HEK293 (cell line): ENCODE data around the gene ZNF845.

ENCODE experiments used
- CTCF ChIA-PET: fragments of 350-600 bp; formaldehyde crosslinking; extraction: SDS; loops from one replicate; lab custom pipeline; 2021; ENCODE audit warnings: antibody characterized with exemption; lab: Yijun Ruan, JAX
- POLR2A ChIA-PET: fragments of 300-600 bp; formaldehyde crosslinking; extraction: SDS; loops from one replicate; lab custom pipeline; 2020; ENCODE audit warnings: antibody characterized with exemption, inconsistent platforms; lab: Yijun Ruan, JAX
- H3K27ac ChIP-seq: fragments of 200-500 bp; sonication (Bioruptor generic); 2 replicates; pipeline ENCODE4 v1.5.1; 2014; ENCODE audit warnings: low read depth, low read length, control low read depth, inconsistent platforms; ENCODE audit errors: extremely low read depth
- H3K36me3 ChIP-seq, 2 experiments: fragments of 200-500 bp in 1 of 2; sonication (Bioruptor generic) in 1 of 2; 1 replicate in 1 of 2; 2 replicates in 1 of 2; pipeline ENCODE4 v1.5.1; 2014 to 2017; ENCODE audit warnings: inconsistent platforms in 2 of 2, low read length in 2 of 2; ENCODE audit not compliant: control insufficient read depth in 2 of 2, insufficient read depth in 1 of 2
- H3K4me1 ChIP-seq: fragments of 200-500 bp; sonication (Bioruptor generic); 2 replicates; pipeline ENCODE4 v1.5.1; 2014; ENCODE audit warnings: mild to moderate bottlenecking, low read length, inconsistent platforms; ENCODE audit not compliant: control insufficient read depth, insufficient read depth
- H3K4me3 ChIP-seq: 2 replicates; pipeline ENCODE4 v1.5.1; 2011; ENCODE audit warnings: low read depth, mild to moderate bottlenecking, control low read depth, low read length, moderate library complexity
- H3K9me3 ChIP-seq: fragments of 200-500 bp; sonication (Bioruptor generic); 2 replicates; pipeline ENCODE4 v1.5.1; 2014; ENCODE audit warnings: low read depth, low read length, inconsistent platforms; ENCODE audit not compliant: control insufficient read depth, insufficient read depth
- PRDM1 ChIP-seq: fragments of 450-650 bp; formaldehyde crosslinking; IDR thresholded peaks from 2 replicates; pipeline ENCODE4; 2016; ENCODE audit warnings: missing biosample characterization, missing genetic modification characterization
- SP2 ChIP-seq: fragments of 450-650 bp; formaldehyde crosslinking; IDR thresholded peaks from 2 replicates; pipeline ENCODE4 v1.5.1; 2016; ENCODE audit warnings: missing biosample characterization, missing genetic modification characterization
- ZNF133 ChIP-seq: fragments of 450-650 bp; formaldehyde crosslinking; IDR thresholded peaks from 2 replicates; pipeline ENCODE4 v1.5.1; 2016; ENCODE audit warnings: missing biosample characterization, missing genetic modification characterization
- ZNF140 ChIP-seq: fragments of 450-650 bp; formaldehyde crosslinking; IDR thresholded peaks from 2 replicates; pipeline ENCODE4 v1.5.1; 2016; ENCODE audit warnings: missing biosample characterization, missing genetic modification characterization
- ZNF23 ChIP-seq: fragments of 450-650 bp; formaldehyde crosslinking; IDR thresholded peaks from 2 replicates; pipeline ENCODE4 v1.5.1; 2016; ENCODE audit warnings: missing biosample characterization, missing genetic modification characterization, borderline replicate concordance
- ZNF335 ChIP-seq: fragments of 450-650 bp; formaldehyde crosslinking; conservative IDR thresholded peaks from 2 replicates; pipeline ENCODE4 v1.5.1; 2016; ENCODE audit warnings: missing biosample characterization, missing genetic modification characterization
- ZNF350 ChIP-seq: fragments of 450-650 bp; formaldehyde crosslinking; IDR thresholded peaks from 2 replicates; pipeline ENCODE4 v1.5.0; 2017; ENCODE audit warnings: missing biosample characterization, mild to moderate bottlenecking, missing genetic modification characterization
- ZNF354C ChIP-seq: fragments of 450-650 bp; formaldehyde crosslinking; IDR thresholded peaks from 2 replicates; pipeline ENCODE4 v1.5.1; 2016; ENCODE audit warnings: missing biosample characterization, missing genetic modification characterization, low read depth, borderline replicate concordance
- ZNF416 ChIP-seq: fragments of 450-650 bp; formaldehyde crosslinking; IDR thresholded peaks from 2 replicates; pipeline ENCODE4 v1.5.1; 2016; ENCODE audit warnings: missing biosample characterization, missing genetic modification characterization
- ZNF473 ChIP-seq: fragments of 450-650 bp; formaldehyde crosslinking; IDR thresholded peaks from 2 replicates; pipeline ENCODE4 v1.5.1; 2017; ENCODE audit warnings: missing biosample characterization, missing genetic modification characterization
- ZNF561 ChIP-seq: fragments of 450-650 bp; IDR thresholded peaks from 2 replicates; pipeline ENCODE4 v1.5.1; 2018; ENCODE audit warnings: missing biosample characterization, missing genetic modification characterization, borderline replicate concordance
- ZNF626 ChIP-seq: fragments of 450-650 bp; sonication (Bioruptor Pico); formaldehyde crosslinking; IDR thresholded peaks from 2 replicates; pipeline ENCODE4 v1.5.1; 2018; ENCODE audit warnings: missing biosample characterization, missing genetic modification characterization, inconsistent platforms
- ZNF629 ChIP-seq: fragments of 450-650 bp; formaldehyde crosslinking; IDR thresholded peaks from 2 replicates; pipeline ENCODE4 v1.5.1; 2017; ENCODE audit warnings: missing biosample characterization, missing genetic modification characterization
- ZNF660 ChIP-seq: fragments of 450-650 bp; IDR thresholded peaks from 2 replicates; pipeline ENCODE4 v1.5.1; 2018; ENCODE audit warnings: missing biosample characterization, mild to moderate bottlenecking, missing genetic modification characterization
- ZNF791 ChIP-seq: fragments of 450-650 bp; formaldehyde crosslinking; IDR thresholded peaks from 2 replicates; pipeline ENCODE4 v1.5.1; 2016; ENCODE audit warnings: missing biosample characterization, missing genetic modification characterization
- ZSCAN30 ChIP-seq: fragments of 450-650 bp; IDR thresholded peaks from 2 replicates; pipeline ENCODE4 v1.5.1; 2018; ENCODE audit warnings: missing biosample characterization, mild to moderate bottlenecking, missing genetic modification characterization, moderate library complexity
- TF ChIP-seq, protein P1 (sequence below): fragments of 450-650 bp; formaldehyde crosslinking; IDR thresholded peaks from 2 replicates; pipeline ENCODE4 v1.5.1; 2016; ENCODE audit warnings: missing biosample characterization, missing genetic modification characterization
- TF ChIP-seq, protein P2 (sequence below): fragments of 450-650 bp; formaldehyde crosslinking; IDR thresholded peaks from 2 replicates; pipeline ENCODE4; 2016; ENCODE audit warnings: missing biosample characterization, missing genetic modification characterization
- TF ChIP-seq, protein P3 (sequence below): fragments of 450-650 bp; formaldehyde crosslinking; IDR thresholded peaks from 2 replicates; pipeline ENCODE4 v1.5.1; 2016; ENCODE audit warnings: missing biosample characterization, missing genetic modification characterization
- TF ChIP-seq, protein P4 (sequence below): fragments of 450-650 bp; formaldehyde crosslinking; IDR thresholded peaks from 2 replicates; pipeline ENCODE4 v1.5.1; 2016; ENCODE audit warnings: missing biosample characterization, missing genetic modification characterization
- TF ChIP-seq, protein P5 (sequence below): fragments of 450-650 bp; formaldehyde crosslinking; optimal IDR thresholded peaks from 2 replicates; pipeline ENCODE3; 2016; ENCODE audit warnings: missing biosample characterization, mild to moderate bottlenecking, missing genetic modification characterization
- TF ChIP-seq, protein P6 (sequence below): fragments of 450-650 bp; formaldehyde crosslinking; IDR thresholded peaks from 2 replicates; pipeline ENCODE4 v1.5.1; 2016; ENCODE audit warnings: missing biosample characterization, missing genetic modification characterization

Gene ZNF845

DNA sequence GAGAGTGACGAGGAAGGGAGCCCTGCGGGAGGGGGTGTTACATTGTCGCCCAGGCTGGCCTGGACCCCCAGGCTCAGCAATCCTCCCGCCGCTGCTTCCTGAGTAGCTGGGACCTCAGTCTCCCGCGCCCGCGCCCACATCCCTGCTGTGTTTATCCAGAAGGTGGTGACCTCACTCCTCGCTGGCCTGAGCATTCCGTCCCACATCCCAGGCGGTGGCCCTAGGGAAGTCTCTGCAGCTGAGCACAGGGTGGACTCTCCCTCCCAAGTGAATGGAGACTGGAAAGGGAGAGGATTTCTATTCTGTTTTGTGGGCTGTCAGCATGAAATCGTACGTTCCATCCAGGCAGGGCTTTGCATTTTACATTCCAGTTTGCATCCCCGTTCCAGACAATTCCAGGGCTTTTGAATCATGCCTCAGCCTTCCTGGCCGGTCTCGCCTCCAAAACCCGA is 61.0 kb downstream of the ZNF845 start:
- POLR2A ChIA-PET: interaction anchor here (0.7 to 1.2 kb wide), 3 partner anchors 13 to 126 kb away, joined by 3 to 7 read pairs (median 6); partner anchors contain the start of gene ZNF845
- peaks cover 10 to 13% of the 10 kb centered on the region in 2 experiments for H3K36me3 ChIP-seq
- CTCF ChIA-PET: no interaction called here
- H3K4me3 ChIP-seq: peak overlapping the region; percentile 87
- TF ChIP-seq ZNF629 (tag by site-specific recombination): no peak
- TF ChIP-seq, protein P1, sequence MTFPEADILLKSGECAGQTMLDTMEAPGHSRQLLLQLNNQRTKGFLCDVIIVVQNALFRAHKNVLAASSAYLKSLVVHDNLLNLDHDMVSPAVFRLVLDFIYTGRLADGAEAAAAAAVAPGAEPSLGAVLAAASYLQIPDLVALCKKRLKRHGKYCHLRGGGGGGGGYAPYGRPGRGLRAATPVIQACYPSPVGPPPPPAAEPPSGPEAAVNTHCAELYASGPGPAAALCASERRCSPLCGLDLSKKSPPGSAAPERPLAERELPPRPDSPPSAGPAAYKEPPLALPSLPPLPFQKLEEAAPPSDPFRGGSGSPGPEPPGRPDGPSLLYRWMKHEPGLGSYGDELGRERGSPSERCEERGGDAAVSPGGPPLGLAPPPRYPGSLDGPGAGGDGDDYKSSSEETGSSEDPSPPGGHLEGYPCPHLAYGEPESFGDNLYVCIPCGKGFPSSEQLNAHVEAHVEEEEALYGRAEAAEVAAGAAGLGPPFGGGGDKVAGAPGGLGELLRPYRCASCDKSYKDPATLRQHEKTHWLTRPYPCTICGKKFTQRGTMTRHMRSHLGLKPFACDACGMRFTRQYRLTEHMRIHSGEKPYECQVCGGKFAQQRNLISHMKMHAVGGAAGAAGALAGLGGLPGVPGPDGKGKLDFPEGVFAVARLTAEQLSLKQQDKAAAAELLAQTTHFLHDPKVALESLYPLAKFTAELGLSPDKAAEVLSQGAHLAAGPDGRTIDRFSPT (tag by site-specific recombination): no peak
- peak; percentile 51; the same call in 1 of the 2 replicates for TF ChIP-seq PRDM1
- TF ChIP-seq ZNF561 (tag by site-specific recombination): no peak
- TF ChIP-seq ZNF473 (tag by site-specific recombination): no peak
- TF ChIP-seq ZSCAN30: no peak
- H3K27ac ChIP-seq: no peak overlapping the region
- H3K4me1 ChIP-seq: no peaks in the 10 kb centered on the region
- no peaks in the 10 kb centered on the region; the same call in 1 of the 2 replicates for H3K9me3 ChIP-seq

DNA sequence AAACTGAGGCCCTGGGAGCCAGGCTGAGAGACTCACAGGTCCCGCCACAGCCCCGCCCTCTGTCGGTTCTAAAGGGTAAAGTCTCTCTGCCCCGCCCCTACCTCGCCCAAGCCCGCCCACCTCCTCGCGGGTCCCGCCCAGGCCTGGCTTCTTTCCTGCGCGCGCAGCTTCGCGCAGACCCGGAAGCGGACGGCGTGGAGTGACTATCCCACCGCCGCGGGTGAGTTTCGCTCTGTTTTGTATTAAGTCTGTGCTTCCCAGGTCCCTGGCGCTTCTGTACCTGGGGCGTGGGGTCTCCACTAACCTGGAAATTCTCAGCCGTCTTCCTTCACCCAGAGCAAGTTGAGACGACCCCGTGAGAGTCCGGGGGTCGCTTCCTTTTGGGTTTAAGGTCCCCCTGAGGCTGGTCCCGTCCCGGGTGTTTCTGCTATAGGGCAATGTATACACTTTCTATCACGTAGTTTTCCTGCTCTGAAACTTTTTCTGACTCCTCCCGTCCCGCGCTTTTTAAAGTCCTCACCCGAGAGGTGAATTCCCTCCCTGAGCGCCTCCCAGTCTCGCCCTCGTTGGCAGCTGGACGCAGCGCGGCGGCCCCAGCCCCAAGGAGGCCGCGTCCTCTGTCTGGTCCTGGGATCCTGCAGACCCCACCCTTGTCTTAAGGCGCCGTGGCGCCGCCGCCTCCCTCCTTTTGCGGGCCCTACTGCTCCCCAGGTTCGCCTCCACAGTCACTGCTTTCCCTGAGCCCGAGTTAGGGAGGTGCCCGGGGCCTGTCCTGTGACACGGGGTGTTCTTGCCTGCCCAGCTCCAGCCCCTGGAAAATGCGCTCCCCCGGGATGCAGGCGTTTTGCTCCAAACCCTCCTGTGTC is 61.7 kb downstream of the ZNF845 start, which contains the start of gene ZNF765:
Gene ZNF765, plus strand, starts transcription at position 176 of the 866 bp plus-strand sequence. CDS start 2,867 bp downstream, outside the sequence.
- Histone ChIP-seq H3K9me3 (no peaks in the 10 kb centered on the region; the same call in 1 of the 2 replicates), H3K4me3 (peak within 1 kb of the TSS; percentile 87), H3K36me3 (peaks cover 17 to 20% of the 10 kb centered on the region in 2 experiments), H3K27ac (no peak within 1 kb of the TSS; the same call in 1 of the 2 replicates), H3K4me1 (no peaks in the 10 kb centered on the region)
- POLR2A ChIA-PET: interaction anchor here (0.7 to 1.2 kb wide), 4 partner anchors 14 to 126 kb away, joined by 3 to 7 read pairs (median 4); partner anchors contain the start of gene ZNF845
- CTCF ChIA-PET: interaction anchor here (0.6 kb wide), 2 partner anchors 518 to 1526 kb away, joined by 3 to 5 read pairs; no protein-coding TSS in a partner anchor
- TF ChIP-seq ZNF416 (no peak), ZNF133 (tag by site-specific recombination) (no peak), ZNF626 (tag by site-specific recombination) (no peak), ZNF23 (tag by site-specific recombination) (no peak), ZNF335 (tag by site-specific recombination) (peak; percentile 79), ZNF660 (tag by site-specific recombination) (0 out of 2 replicates have a peak, but pooled peaks have one; percentile 51), ZNF140 (tag by site-specific recombination) (no peak), ZNF350 (no peak), SP2 (tag by site-specific recombination) (peak; percentile 87), ZNF791 (tag by site-specific recombination) (no peak), ZNF354C (tag by site-specific recombination) (no peak)
- TF ChIP-seq, protein P2, sequence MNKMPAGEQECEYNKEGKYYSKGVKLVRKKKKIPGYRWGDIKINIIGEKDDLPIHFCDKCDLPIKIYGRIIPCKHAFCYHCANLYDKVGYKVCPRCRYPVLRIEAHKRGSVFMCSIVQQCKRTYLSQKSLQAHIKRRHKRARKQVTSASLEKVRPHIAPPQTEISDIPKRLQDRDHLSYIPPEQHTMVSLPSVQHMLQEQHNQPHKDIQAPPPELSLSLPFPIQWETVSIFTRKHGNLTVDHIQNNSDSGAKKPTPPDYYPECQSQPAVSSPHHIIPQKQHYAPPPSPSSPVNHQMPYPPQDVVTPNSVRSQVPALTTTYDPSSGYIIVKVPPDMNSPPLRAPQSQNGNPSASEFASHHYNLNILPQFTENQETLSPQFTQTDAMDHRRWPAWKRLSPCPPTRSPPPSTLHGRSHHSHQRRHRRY (tag by site-specific recombination): no peak
- TF ChIP-seq, protein P3, sequence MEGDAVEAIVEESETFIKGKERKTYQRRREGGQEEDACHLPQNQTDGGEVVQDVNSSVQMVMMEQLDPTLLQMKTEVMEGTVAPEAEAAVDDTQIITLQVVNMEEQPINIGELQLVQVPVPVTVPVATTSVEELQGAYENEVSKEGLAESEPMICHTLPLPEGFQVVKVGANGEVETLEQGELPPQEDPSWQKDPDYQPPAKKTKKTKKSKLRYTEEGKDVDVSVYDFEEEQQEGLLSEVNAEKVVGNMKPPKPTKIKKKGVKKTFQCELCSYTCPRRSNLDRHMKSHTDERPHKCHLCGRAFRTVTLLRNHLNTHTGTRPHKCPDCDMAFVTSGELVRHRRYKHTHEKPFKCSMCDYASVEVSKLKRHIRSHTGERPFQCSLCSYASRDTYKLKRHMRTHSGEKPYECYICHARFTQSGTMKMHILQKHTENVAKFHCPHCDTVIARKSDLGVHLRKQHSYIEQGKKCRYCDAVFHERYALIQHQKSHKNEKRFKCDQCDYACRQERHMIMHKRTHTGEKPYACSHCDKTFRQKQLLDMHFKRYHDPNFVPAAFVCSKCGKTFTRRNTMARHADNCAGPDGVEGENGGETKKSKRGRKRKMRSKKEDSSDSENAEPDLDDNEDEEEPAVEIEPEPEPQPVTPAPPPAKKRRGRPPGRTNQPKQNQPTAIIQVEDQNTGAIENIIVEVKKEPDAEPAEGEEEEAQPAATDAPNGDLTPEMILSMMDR (tag by site-specific recombination): peak; percentile 36; the same call in 1 of the 2 replicates
- TF ChIP-seq, protein P4, sequence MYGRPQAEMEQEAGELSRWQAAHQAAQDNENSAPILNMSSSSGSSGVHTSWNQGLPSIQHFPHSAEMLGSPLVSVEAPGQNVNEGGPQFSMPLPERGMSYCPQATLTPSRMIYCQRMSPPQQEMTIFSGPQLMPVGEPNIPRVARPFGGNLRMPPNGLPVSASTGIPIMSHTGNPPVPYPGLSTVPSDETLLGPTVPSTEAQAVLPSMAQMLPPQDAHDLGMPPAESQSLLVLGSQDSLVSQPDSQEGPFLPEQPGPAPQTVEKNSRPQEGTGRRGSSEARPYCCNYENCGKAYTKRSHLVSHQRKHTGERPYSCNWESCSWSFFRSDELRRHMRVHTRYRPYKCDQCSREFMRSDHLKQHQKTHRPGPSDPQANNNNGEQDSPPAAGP (tag by site-specific recombination): no peak
- TF ChIP-seq, protein P5, sequence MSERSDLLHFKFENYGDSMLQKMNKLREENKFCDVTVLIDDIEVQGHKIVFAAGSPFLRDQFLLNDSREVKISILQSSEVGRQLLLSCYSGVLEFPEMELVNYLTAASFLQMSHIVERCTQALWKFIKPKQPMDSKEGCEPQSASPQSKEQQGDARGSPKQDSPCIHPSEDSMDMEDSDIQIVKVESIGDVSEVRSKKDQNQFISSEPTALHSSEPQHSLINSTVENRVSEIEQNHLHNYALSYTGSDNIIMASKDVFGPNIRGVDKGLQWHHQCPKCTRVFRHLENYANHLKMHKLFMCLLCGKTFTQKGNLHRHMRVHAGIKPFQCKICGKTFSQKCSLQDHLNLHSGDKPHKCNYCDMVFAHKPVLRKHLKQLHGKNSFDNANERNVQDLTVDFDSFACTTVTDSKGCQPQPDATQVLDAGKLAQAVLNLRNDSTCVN (tag by site-specific recombination): peak; percentile 20
- TF ChIP-seq, protein P6, sequence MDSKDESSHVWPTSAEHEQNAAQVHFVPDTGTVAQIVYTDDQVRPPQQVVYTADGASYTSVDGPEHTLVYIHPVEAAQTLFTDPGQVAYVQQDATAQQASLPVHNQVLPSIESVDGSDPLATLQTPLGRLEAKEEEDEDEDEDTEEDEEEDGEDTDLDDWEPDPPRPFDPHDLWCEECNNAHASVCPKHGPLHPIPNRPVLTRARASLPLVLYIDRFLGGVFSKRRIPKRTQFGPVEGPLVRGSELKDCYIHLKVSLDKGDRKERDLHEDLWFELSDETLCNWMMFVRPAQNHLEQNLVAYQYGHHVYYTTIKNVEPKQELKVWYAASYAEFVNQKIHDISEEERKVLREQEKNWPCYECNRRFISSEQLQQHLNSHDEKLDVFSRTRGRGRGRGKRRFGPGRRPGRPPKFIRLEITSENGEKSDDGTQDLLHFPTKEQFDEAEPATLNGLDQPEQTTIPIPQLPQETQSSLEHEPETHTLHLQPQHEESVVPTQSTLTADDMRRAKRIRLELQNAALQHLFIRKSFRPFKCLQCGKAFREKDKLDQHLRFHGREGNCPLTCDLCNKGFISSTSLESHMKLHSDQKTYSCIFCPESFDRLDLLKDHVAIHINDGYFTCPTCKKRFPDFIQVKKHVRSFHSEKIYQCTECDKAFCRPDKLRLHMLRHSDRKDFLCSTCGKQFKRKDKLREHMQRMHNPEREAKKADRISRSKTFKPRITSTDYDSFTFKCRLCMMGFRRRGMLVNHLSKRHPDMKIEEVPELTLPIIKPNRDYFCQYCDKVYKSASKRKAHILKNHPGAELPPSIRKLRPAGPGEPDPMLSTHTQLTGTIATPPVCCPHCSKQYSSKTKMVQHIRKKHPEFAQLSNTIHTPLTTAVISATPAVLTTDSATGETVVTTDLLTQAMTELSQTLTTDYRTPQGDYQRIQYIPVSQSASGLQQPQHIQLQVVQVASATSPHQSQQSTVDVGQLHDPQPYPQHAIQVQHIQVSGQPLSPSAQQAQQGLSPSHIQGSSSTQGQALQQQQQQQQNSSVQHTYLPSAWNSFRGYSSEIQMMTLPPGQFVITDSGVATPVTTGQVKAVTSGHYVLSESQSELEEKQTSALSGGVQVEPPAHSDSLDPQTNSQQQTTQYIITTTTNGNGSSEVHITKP: peak; percentile 99
